ENCODE measurements around the gene MEGF6. TPM values are rescaled to one million over a fixed set of nuclear protein-coding genes. Genes with fewer than 3 reads are reported as not detected.

MEGF6 gene
- total and polyA plus RNA-seq, 2 of the 8 experiments (the other 6 are each of a cell fraction or from before 2014, with no cell fraction given), result 4.1 to 14.8 TPM

GRCh38 chr1:3616861-3617260 lies 5.6 kb upstream of the MEGF6 start (continued):
- no peak for TF ChIP-seq JUN (IDR thresholded peaks at IDR 0.05; ENCODE audit: low read depth, low read length)
- no peak for TF ChIP-seq ASH2L (IDR thresholded peaks at IDR 0.05; ENCODE audit: low read length)

Measured in H1 (cell line).